Upper lobe of right lung (tissue), 1 donor: ENCODE results near the gene SLAMF6. TPM values are rescaled to one million over a fixed set of nuclear protein-coding genes. Genes with fewer than 3 reads are reported as not detected.
A peak's percentile ranks its signal among the peaks of the same experiment; 100 is the strongest.

Experiments used
- ATAC-seq: fragments of 200-7000 bp; cut with Tn5 transposase; one replicate; pipeline ENCODE4 v1.9.1; 2020; ENCODE audit warnings: mild to moderate bottlenecking, moderate library complexity
- DNase-seq: peaks from one replicate; pipeline ENCODE4 v3.0.0-alpha.2; 2020
- H3K27ac ChIP-seq: fragments of 200-600 bp; one replicate; pipeline ENCODE4 v1.8.0; 2022
- H3K27me3 ChIP-seq: fragments of 200-600 bp; one replicate; pipeline ENCODE4 v1.8.0; 2022; ENCODE audit warnings: mild to moderate bottlenecking
- H3K36me3 ChIP-seq: fragments of 200-600 bp; one replicate; pipeline ENCODE4 v1.8.0; 2022
- H3K4me1 ChIP-seq: fragments of 200-600 bp; one replicate; pipeline ENCODE4 v1.8.0; 2022
- H3K4me3 ChIP-seq: fragments of 200-600 bp; one replicate; pipeline ENCODE4 v1.8.0; 2022; ENCODE audit warnings: mild to moderate bottlenecking
- H3K9me3 ChIP-seq: fragments of 200-600 bp; one replicate; pipeline ENCODE4 v1.8.0; 2022
- intact Hi-C: fragments of 100-400 bp; cut with DNase I; formaldehyde crosslinking; loops from one replicate; pipeline ENCODE4 v1.11.0; 2022
- total RNA-seq: library from RNA; stranded (reverse); fragmentation: NEBNext Ultra II Directional; extraction: Animal tissue kit (Norgen Biotek cat#: 25700); gene quantifications from one replicate; pipeline ENCODE4 v1.2.1, GENCODE V29; 2021
- TF ChIP-seq, protein P1 (sequence below): fragments of 200-600 bp; IDR thresholded peaks from one replicate; pipeline ENCODE4 v1.8.0; 2022; ENCODE audit warnings: antibody characterized with exemption
- donor health status: DM: no; HTN: yes; CAD: no; lungs with severe emphysema.

SLAMF6 gene
- total RNA-seq, 1 donor from 2014 or later = 4.4 TPM

DNA sequence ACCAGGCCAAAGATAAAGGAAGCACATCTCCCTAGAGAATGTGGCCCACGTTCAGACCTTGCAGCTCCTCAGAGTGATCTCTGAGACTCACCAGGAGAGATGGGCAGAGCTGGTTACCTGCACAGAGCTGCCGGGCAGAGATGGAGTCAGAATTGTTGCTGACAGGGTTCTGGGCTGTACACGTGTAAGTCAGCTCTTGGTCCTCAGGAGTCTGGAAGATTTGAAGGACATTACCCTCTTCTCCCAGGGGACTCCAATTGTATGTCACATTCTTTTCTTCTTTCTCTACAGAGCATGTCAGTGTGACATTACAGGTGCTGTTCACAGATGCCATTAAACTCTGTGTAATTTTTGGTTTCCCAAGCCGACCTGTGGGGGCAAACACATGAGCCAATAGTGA lies 30.7 kb upstream of the SLAMF6 start:
- no peak for DNase-seq
- no peak overlapping the region for H3K27ac ChIP-seq
- no peaks in the 10 kb centered on the region for H3K4me1 ChIP-seq
- H3K9me3 ChIP-seq = no peaks in the 10 kb centered on the region
- peaks cover 7% of the 10 kb centered on the region for H3K36me3 ChIP-seq
- no peak for ATAC-seq
- intact Hi-C loops = no loop called here
- TF ChIP-seq, protein P1, sequence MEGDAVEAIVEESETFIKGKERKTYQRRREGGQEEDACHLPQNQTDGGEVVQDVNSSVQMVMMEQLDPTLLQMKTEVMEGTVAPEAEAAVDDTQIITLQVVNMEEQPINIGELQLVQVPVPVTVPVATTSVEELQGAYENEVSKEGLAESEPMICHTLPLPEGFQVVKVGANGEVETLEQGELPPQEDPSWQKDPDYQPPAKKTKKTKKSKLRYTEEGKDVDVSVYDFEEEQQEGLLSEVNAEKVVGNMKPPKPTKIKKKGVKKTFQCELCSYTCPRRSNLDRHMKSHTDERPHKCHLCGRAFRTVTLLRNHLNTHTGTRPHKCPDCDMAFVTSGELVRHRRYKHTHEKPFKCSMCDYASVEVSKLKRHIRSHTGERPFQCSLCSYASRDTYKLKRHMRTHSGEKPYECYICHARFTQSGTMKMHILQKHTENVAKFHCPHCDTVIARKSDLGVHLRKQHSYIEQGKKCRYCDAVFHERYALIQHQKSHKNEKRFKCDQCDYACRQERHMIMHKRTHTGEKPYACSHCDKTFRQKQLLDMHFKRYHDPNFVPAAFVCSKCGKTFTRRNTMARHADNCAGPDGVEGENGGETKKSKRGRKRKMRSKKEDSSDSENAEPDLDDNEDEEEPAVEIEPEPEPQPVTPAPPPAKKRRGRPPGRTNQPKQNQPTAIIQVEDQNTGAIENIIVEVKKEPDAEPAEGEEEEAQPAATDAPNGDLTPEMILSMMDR = no peak
- no peaks in the 10 kb centered on the region for H3K27me3 ChIP-seq
- H3K4me3 ChIP-seq = no peak overlapping the region

DNA sequence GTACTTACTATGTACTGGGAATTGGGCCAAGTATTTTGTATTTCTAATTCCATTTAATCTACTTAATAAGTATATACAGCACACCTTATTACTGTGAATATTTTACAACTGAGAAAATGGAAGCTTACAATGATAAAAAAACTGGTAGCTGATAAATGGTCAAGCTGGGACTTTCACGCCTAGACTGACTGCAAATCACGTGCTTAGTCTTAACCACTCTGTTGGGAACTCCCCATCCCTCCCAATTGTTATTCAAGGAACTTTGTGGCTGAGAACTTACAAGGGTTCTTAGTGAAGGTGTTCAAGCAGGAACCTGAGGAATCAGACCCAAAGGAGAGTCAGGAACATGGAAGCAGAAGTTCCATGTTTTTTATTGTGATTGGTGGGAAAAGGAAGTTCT lies 29.4 kb upstream of the SLAMF6 start:
- intact Hi-C loops = no loop called here
- Histone ChIP-seq H3K9me3 (no peaks in the 10 kb centered on the region), H3K4me3 (no peak overlapping the region), H3K27ac (no peak overlapping the region), H3K27me3 (no peaks in the 10 kb centered on the region), H3K4me1 (no peaks in the 10 kb centered on the region), H3K36me3 (peaks cover 7% of the 10 kb centered on the region)
- no peak for DNase-seq
- TF ChIP-seq, protein P1 = no peak
- ATAC-seq = no peak

DNA sequence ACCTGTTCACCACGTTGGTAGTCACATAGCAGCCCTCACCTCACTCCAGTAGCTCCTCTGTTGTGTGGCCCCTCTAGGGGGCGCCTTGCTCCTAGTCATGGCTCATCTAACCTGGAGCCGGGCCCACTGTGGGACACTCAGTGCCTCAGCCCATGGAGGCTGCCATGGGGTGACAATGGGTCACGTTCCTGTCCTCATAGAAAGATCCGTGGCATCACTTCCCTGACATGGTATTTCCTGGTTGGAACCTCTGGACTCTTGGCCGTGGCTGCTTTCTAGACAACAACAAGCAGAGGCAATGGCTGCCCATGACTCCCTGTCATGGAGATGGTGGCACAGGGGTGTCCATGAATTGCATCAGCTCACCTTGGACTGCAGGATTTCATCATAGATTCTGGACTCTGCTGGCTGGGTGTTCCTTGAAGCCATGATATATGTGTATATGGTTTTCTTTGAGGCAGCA lies 27.5 kb upstream of the SLAMF6 start:
- DNase-seq (peak; percentile 66), ATAC-seq (peak; percentile 75)
- Histone ChIP-seq H3K36me3 (peaks cover 7% of the 10 kb centered on the region), H3K4me1 (no peaks in the 10 kb centered on the region), H3K27ac (no peak overlapping the region), H3K27me3 (no peaks in the 10 kb centered on the region), H3K4me3 (no peak overlapping the region), H3K9me3 (no peaks in the 10 kb centered on the region)
- intact Hi-C loops = no loop called here
- TF ChIP-seq, protein P1 = peak; percentile 26

DNA sequence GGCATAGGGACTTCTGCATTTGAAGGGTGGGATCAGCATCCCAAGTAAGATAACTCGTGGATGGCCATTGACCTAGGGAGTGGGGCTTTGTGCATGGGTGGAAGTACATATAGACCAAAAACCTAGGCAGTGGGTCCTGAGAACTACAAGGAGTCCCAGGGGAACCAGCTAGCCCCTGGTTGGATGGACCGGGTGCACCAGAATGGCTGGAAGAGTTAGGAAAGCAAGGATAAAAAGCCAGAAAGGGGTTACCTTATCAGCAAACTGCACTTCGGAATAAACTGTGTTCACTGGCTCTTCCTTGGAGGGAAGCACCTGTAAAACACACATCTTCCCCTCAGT lies 26.6 kb upstream of the SLAMF6 start:
- Histone ChIP-seq H3K4me1 (no peaks in the 10 kb centered on the region), H3K27ac (no peak overlapping the region), H3K9me3 (no peaks in the 10 kb centered on the region), H3K4me3 (no peak overlapping the region), H3K36me3 (peaks cover 7% of the 10 kb centered on the region), H3K27me3 (no peaks in the 10 kb centered on the region)
- DNase-seq (no peak), ATAC-seq (no peak)
- intact Hi-C loops = no loop called here
- TF ChIP-seq, protein P1 = no peak

DNA sequence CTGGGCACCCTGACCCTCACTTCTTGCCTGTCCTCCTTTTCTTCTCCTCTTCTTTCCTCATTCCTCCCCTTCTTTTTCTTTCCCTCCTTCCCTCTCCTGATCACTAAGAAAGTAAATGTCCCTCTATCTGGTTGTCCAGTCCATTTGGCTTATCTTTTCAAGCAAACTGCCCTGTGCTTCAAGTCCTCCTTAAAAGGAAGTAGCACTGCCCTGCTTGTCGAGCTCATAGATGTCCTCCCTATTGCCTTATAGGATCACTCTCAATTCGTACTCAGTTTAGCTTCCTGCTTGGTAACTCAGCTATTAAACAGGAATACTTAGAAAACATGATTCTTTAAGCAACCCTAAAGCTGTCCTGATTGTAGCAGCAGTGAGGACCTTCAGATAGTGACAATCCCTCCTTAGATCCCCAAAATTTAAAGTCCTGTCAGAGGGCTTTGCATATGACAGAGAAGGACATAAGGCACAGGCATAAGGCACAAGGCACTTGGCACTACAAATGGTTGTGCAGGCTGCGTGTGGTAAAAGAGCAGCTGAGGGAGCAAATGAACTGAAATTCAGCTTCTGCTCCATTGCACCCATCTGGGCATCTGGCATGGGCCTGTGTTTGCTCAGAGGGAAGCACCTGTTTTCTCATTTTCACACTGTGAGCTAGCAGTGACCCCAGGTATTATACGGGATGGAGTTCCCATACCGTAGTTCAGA lies 26.1 kb upstream of the SLAMF6 start:
- Histone ChIP-seq H3K4me3 (no peak overlapping the region), H3K27me3 (no peaks in the 10 kb centered on the region), H3K9me3 (no peaks in the 10 kb centered on the region), H3K36me3 (peaks cover 7% of the 10 kb centered on the region), H3K4me1 (no peaks in the 10 kb centered on the region), H3K27ac (no peak overlapping the region)
- ATAC-seq (no peak), DNase-seq (no peak)
- intact Hi-C loops = no loop called here
- TF ChIP-seq, protein P1 = no peak

DNA sequence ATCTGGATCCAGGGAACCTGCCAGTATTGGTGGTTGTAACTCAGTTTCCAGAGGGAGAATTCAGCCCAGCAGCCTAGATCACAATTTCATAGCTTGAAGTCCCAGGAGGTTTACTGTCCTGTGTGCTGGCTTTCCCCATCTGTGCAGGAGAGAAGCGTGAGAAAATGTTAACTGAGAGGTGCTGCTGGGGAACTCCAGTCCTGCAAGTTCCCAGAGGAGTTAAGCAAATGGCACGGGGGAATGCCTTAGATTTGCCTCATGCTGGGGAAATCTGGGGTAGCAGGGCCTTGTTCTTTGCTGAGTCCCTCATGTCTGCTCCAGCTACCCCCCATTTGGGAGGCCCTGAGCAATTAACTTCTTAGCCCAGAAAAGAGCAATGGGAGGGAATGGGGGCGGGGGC lies 25.1 kb upstream of the SLAMF6 start:
- intact Hi-C loops = no loop called here
- no peak overlapping the region for H3K27ac ChIP-seq
- ATAC-seq (no peak), DNase-seq (no peak)
- H3K4me1 ChIP-seq = no peaks in the 10 kb centered on the region
- no peak overlapping the region for H3K4me3 ChIP-seq
- H3K36me3 ChIP-seq = peaks cover 4% of the 10 kb centered on the region
- no peaks in the 10 kb centered on the region for H3K9me3 ChIP-seq
- no peaks in the 10 kb centered on the region for H3K27me3 ChIP-seq
- TF ChIP-seq, protein P1 = no peak
